Fibroblast of the aortic adventitia (primary cell): ENCODE results near the gene SPEF1. TPM values are rescaled to one million over a fixed set of nuclear protein-coding genes. Genes with fewer than 3 reads are reported as not detected.
A peak's percentile ranks its signal among the peaks of the same experiment; 100 is the strongest.

Source experiments
- DNase-seq: peaks from one replicate; pipeline ENCODE4 v3.0.0-alpha.2; 2010; ENCODE audit warnings: low read depth
- H3K4me3 ChIP-seq: 2 replicates; pipeline ENCODE4 v1.5.1; 2011; ENCODE audit warnings: low read depth, mild to moderate bottlenecking, control low read depth, low read length, moderate library complexity
- CTCF ChIP-seq: IDR thresholded peaks from 2 replicates; pipeline ENCODE4 v1.5.1; 2011; ENCODE audit warnings: mild to moderate bottlenecking, low read length, control low read depth, inconsistent platforms; ENCODE audit not compliant: insufficient read depth
- total RNA-seq: library from RNA; depleted of rRNA; stranded (reverse); fragments of >200 nt; gene quantifications from 2 replicates; pipeline ENCODE4 v1.2.3, GENCODE V29; 2012; ENCODE audit warnings: low replicate concordance

The SPEF1 gene
- total RNA-seq, 1 donor = 0.09 TPM

- no peak for DNase-seq
- no peak for TF ChIP-seq CTCF
- no peak overlapping the region for H3K4me3 ChIP-seq
These were observed 24.0 kb downstream of the SPEF1 start for GRCh38 chr20:3757268-3757667.

- DNase-seq = no peak
- no peak for TF ChIP-seq CTCF
- H3K4me3 ChIP-seq = no peak overlapping the region
These were observed 25.3 kb downstream of the SPEF1 start for GRCh38 chr20:3755814-3756480.

- H3K4me3 ChIP-seq = no peak overlapping the region
- TF ChIP-seq CTCF = no peak
- no peak for DNase-seq
These were observed 26.0 kb downstream of the SPEF1 start for GRCh38 chr20:3755269-3755668.

GRCh38 chr20:3754276-3754630 is 27.0 kb downstream of the SPEF1 start:
- no peak for TF ChIP-seq CTCF
- H3K4me3 ChIP-seq = no peak overlapping the region
- DNase-seq = no peak

GRCh38 chr20:3753501-3754275 is 27.6 kb downstream of the SPEF1 start:
- no peak for TF ChIP-seq CTCF
- no peak for DNase-seq
- H3K4me3 ChIP-seq = no peak overlapping the region

GRCh38 chr20:3753098-3753497 is 28.1 kb downstream of the SPEF1 start:
- peak; percentile 92 for TF ChIP-seq CTCF
- peak; percentile 82 for DNase-seq
- H3K4me3 ChIP-seq = no peak overlapping the region

GRCh38 chr20:3752386-3752759 is 28.9 kb downstream of the SPEF1 start:
- no peak overlapping the region for H3K4me3 ChIP-seq
- DNase-seq = no peak
- peak; percentile 2 for TF ChIP-seq CTCF
